ENCODE results near the gene PTPRN2.

Gene PTPRN2

GRCh38 chr7:158364451-158364850 is 223.2 kb downstream of the PTPRN2 start:
- TF ChIP-seq CTCF (IDR thresholded peaks at IDR 0.05; ENCODE audit: low read depth, low read length, missing control alignments), result no peak
- no peak overlapping the region for H3K4me3 ChIP-seq (ENCODE audit: low read depth, low read length)
- DNase-seq (ENCODE audit: low read depth), result no peak

GRCh38 chr7:158362912-158363905 is 224.4 kb downstream of the PTPRN2 start:
- TF ChIP-seq CTCF (IDR thresholded peaks at IDR 0.05; ENCODE audit: low read depth, low read length, missing control alignments), result no peak
- H3K4me3 ChIP-seq (ENCODE audit: low read depth, low read length), result no peak overlapping the region
- no peak for DNase-seq (ENCODE audit: low read depth)

- no peak for DNase-seq (ENCODE audit: low read depth)
- no peak overlapping the region for H3K4me3 ChIP-seq (ENCODE audit: low read depth, low read length)
- TF ChIP-seq CTCF (IDR thresholded peaks at IDR 0.05; ENCODE audit: low read depth, low read length, missing control alignments), result no peak
These were observed 225.6 kb downstream of the PTPRN2 start for GRCh38 chr7:158362001-158362400.

GRCh38 chr7:158361326-158361946 is 226.2 kb downstream of the PTPRN2 start:
- no peak overlapping the region for H3K4me3 ChIP-seq (ENCODE audit: low read depth, low read length)
- no peak for TF ChIP-seq CTCF (IDR thresholded peaks at IDR 0.05; ENCODE audit: low read depth, low read length, missing control alignments)
- no peak for DNase-seq (ENCODE audit: low read depth)

GRCh38 chr7:158358926-158359645 is 228.5 kb downstream of the PTPRN2 start:
- TF ChIP-seq CTCF (IDR thresholded peaks at IDR 0.05; ENCODE audit: low read depth, low read length, missing control alignments), result no peak
- H3K4me3 ChIP-seq (ENCODE audit: low read depth, low read length), result no peak overlapping the region
- DNase-seq (ENCODE audit: low read depth), result no peak

GRCh38 chr7:158357898-158358821 is 229.5 kb downstream of the PTPRN2 start:
- no peak overlapping the region for H3K4me3 ChIP-seq (ENCODE audit: low read depth, low read length)
- DNase-seq (ENCODE audit: low read depth), result no peak

More at GRCh38 chr7:158357898-158358821, 229.5 kb downstream of the PTPRN2 start:
- TF ChIP-seq CTCF (IDR thresholded peaks at IDR 0.05; ENCODE audit: low read depth, low read length, missing control alignments), result no peak
